ENCODE data around the gene KIF1A.

DNA sequence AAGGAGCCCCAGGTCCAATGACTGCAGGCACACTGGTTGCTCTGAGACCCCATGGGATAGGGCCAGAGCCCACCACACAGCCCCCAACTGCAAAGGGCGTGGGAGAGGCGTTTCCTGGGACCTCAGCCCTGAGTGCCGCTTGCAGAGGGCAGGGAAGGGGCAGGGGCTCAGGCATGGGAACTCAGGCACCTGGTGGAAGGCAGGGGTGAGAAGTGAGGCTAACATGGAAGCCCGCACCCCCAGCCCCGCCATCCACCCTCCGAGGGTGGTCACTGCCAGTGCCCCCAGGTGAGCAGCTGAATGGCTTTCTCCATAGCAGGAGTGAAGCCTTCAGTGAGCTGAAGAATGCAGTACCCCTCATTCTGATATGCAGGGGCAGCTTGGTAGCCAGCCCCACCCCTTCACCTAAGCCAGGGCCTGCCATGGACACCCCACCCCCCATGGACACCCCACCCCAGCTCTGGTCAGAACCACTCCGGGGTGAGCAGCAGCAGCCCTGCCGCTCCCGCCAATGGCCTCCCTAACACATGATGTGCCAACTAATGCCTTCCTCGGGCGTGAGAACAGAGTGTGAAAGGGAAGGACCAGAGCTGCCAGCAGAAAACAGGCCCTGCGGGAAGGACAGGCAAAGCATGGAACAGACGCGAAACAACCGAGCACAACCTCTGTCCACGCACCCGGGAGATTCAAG, 6.6 kb downstream of the KIF1A start:
- TF ChIP-seq CTCF (IDR thresholded peaks at IDR 0.05) = no peak
- TF ChIP-seq POLR2AphosphoS5 (IDR thresholded peaks at IDR 0.05) = no peak
